Astrocyte (in vitro differentiated cells and primary cell): ENCODE measurements around the gene FBXO10.

Source experiments
- EZH2 ChIP-seq: IDR thresholded peaks from 2 replicates; pipeline ENCODE4 v1.6.1; 2012; ENCODE audit warnings: mild to moderate bottlenecking, low read length, inconsistent platforms; ENCODE audit not compliant: insufficient read depth
- TF ChIP-seq, protein P1 (sequence below): IDR thresholded peaks from 2 replicates; pipeline ENCODE4 v1.5.1; 2011; ENCODE audit warnings: low read depth, mild to moderate bottlenecking, inconsistent platforms, low read length, moderate library complexity; ENCODE audit not compliant: insufficient read depth

DNA sequence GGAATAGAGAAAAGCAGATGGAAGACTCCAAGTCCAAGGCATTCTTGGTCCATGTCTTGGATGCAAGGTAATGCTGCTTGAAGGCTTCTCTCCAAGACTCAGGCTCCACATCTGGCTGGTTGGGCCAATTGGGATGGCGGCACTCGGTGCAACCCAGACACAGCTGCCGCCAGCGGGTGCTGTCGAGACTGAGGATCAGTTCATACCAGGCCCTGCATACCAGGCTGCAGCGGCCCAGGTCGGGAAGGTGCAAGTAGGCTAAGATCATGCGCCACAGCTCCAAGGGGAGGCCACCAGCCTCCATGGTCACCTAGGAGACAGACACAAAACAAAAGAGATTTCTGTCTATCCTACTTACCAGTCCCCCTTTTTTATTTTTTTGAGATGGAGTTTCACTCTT lies 34.7 kb downstream of the FBXO10 start:
- TF ChIP-seq, protein P1, sequence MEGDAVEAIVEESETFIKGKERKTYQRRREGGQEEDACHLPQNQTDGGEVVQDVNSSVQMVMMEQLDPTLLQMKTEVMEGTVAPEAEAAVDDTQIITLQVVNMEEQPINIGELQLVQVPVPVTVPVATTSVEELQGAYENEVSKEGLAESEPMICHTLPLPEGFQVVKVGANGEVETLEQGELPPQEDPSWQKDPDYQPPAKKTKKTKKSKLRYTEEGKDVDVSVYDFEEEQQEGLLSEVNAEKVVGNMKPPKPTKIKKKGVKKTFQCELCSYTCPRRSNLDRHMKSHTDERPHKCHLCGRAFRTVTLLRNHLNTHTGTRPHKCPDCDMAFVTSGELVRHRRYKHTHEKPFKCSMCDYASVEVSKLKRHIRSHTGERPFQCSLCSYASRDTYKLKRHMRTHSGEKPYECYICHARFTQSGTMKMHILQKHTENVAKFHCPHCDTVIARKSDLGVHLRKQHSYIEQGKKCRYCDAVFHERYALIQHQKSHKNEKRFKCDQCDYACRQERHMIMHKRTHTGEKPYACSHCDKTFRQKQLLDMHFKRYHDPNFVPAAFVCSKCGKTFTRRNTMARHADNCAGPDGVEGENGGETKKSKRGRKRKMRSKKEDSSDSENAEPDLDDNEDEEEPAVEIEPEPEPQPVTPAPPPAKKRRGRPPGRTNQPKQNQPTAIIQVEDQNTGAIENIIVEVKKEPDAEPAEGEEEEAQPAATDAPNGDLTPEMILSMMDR, result no peak
- no peak for TF ChIP-seq EZH2
